Measurements from ENCODE around the gene GADD45B. TPM values are rescaled to one million over a fixed set of nuclear protein-coding genes. Genes with fewer than 3 reads are reported as not detected.

GADD45B gene, protein sequence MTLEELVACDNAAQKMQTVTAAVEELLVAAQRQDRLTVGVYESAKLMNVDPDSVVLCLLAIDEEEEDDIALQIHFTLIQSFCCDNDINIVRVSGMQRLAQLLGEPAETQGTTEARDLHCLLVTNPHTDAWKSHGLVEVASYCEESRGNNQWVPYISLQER
- total RNA-seq = 61.3 and 75.9 TPM in 2 replicates
- 249 and 267 TPM in 2 replicates for polyA plus RNA-seq
- 162 and 222 TPM in 2 replicates for polyA plus RNA-seq (2011; cell fraction: cytosol; rRNA removed)
- polyA plus RNA-seq (2011; cell fraction: nucleus; rRNA removed) = 291 and 446 TPM in 2 replicates
- polyA plus RNA-seq (2012) = 38.1 and 69.3 TPM in 2 replicates
- polyA minus RNA-seq = 101 and 128 TPM in 2 replicates
- 61.3 TPM for polyA minus RNA-seq (2011; cell fraction: cytosol; rRNA and poly(A)+ RNA removed)
- polyA minus RNA-seq (2011; cell fraction: nucleus; rRNA and poly(A)+ RNA removed) = 110 and 238 TPM in 2 replicates
- percentile 97 among the genes with signal in this experiment for Bru-seq, nascent RNA
- BruChase-seq, experiment 1, labeled RNA remaining after a 6-hour chase = percentile 84 among the genes with signal in this experiment
- BruChase-seq, experiment 2, labeled RNA remaining after a 2-hour chase = percentile 89 among the genes with signal in this experiment
- long read RNA-seq, transcript GADD45B-201 (4 exons, 1,373 nt) = major isoform, 50 of 64 reads
- long read RNA-seq, partial matches to known transcripts = 2 of 64 reads
- long read RNA-seq, other reads (novel, unspliced or antisense) = 8 of 64 reads

DNA sequence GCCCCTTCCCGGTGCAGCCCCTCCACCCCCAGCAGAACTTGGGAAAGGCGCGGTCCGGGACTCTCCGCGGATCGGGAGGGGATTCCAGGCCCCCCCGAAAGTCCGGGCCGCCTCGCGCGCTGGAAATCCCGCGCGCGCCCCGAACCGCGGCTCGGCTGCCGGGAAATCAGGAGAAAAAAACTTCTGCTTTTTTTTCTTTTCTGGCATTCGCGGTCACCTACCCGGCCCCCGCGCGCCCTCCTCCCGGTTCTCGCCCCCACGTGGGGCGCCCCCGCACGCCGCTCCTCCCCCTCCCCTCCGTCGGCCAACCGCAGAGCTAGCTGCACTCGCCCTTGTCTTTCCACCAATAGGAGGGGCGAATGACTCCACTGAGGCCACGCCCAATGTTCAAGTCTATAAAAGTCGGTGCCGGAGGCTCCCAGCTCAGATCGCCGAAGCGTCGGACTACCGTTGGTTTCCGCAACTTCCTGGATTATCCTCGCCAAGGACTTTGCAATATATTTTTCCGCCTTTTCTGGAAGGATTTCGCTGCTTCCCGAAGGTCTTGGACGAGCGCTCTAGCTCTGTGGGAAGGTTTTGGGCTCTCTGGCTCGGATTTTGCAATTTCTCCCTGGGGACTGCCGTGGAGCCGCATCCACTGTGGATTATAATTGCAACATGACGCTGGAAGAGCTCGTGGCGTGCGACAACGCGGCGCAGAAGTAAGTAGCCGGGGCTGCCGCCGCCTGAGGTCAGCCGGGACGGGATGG lies at the start of gene GADD45B:
Gene GADD45B, plus strand, starts transcription at position 426 of the 749 bp plus-strand sequence. Its CDS starts 232 bp downstream, at position 658.
- TF ChIP-seq POLR2A (IDR thresholded peaks at IDR 0.05; ENCODE audit: low read depth, low read length) (peak; percentile 100), FOS (IDR thresholded peaks at IDR 0.05; ENCODE audit: borderline replicate concordance, insufficient read depth, low read length) (no peak), EZH2 (IDR thresholded peaks at IDR 0.05; ENCODE audit: borderline replicate concordance, low read depth, low read length, severe bottlenecking) (no peak), POLR2AphosphoS5 (IDR thresholded peaks at IDR 0.05; ENCODE audit: insufficient read depth, low read depth, low read length) (peak; percentile 100), MYC (IDR thresholded peaks at IDR 0.05; ENCODE audit: low read depth, low read length) (no peak), GATA2 (IDR thresholded peaks at IDR 0.05; ENCODE audit: insufficient read depth, insufficient read length, low read depth, low read length) (no peak)
- TF ChIP-seq, protein P1, sequence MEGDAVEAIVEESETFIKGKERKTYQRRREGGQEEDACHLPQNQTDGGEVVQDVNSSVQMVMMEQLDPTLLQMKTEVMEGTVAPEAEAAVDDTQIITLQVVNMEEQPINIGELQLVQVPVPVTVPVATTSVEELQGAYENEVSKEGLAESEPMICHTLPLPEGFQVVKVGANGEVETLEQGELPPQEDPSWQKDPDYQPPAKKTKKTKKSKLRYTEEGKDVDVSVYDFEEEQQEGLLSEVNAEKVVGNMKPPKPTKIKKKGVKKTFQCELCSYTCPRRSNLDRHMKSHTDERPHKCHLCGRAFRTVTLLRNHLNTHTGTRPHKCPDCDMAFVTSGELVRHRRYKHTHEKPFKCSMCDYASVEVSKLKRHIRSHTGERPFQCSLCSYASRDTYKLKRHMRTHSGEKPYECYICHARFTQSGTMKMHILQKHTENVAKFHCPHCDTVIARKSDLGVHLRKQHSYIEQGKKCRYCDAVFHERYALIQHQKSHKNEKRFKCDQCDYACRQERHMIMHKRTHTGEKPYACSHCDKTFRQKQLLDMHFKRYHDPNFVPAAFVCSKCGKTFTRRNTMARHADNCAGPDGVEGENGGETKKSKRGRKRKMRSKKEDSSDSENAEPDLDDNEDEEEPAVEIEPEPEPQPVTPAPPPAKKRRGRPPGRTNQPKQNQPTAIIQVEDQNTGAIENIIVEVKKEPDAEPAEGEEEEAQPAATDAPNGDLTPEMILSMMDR (IDR thresholded peaks at IDR 0.05; ENCODE audit: extremely low read depth in 1 of 2, insufficient read depth in 1 of 2, low read depth in 1 of 2, low read length in 2 of 2) = no peak
- Histone ChIP-seq H2AFZ (ENCODE audit: low read depth, low read length) (peak within 1 kb of the TSS; percentile 26), H3K36me3 (ENCODE audit: control insufficient read depth in 2 of 2, extremely low read depth in 1 of 2, insufficient read depth in 2 of 2, low read length in 2 of 2) (peaks cover 5 to 7% of the 10 kb centered on the region in 2 experiments), H3K4me3 (replicated peaks in 1 of 3; ENCODE audit: insufficient read depth in 1 of 3, low read depth in 1 of 3, low read length in 3 of 3) (peak within 1 kb of the TSS; percentile 83 to 89 (median 89)), H4K20me1 (replicated peaks; ENCODE audit: control insufficient read depth, extremely low read depth, insufficient read depth, low read length) (no peaks in the 10 kb centered on the region), H3K4me2 (ENCODE audit: insufficient read depth, low read length) (peak within 1 kb of the TSS; percentile 83), H3K9me3 (replicated peaks; ENCODE audit: control insufficient read depth, insufficient read depth, low read length) (no peaks in the 10 kb centered on the region), H3K27me3 (ENCODE audit: control insufficient read depth in 2 of 2, insufficient read depth in 2 of 2, low read length in 2 of 2) (no peaks in the 10 kb centered on the region), H3K4me1 (ENCODE audit: control insufficient read depth, extremely low read depth, insufficient read depth, low read length) (peaks cover 19% of the 10 kb centered on the region), H3K79me2 (ENCODE audit: control insufficient read depth, insufficient read depth, low read length) (peaks cover 34% of the 10 kb centered on the region), H3K27ac (ENCODE audit: insufficient read depth, low read depth, low read length) (peak within 1 kb of the TSS; percentile 90), H3K9me1 (replicated peaks; ENCODE audit: control insufficient read depth, extremely low read depth, insufficient read depth, low read length) (no peaks in the 10 kb centered on the region), H3K9ac (replicated peaks; ENCODE audit: extremely low read depth, insufficient read depth, low read length) (peak within 1 kb of the TSS; percentile 95)
- dilution Hi-C loops (cut with MboI; ENCODE audit: extremely low pct_ligation_motif_present, low sequenced_read_pairs) = no loop called here
- POLR2A ChIA-PET = interaction anchor here (0.5 to 5.5 kb wide), 50 partner anchors 8 to 474 kb away, joined by 3 to 253 read pairs (median 9); partner anchors contain the start of genes AP3D1, LMNB2, SGTA and TIMM13
- intact Hi-C loops (cut with micrococcal nuclease) = loop anchor here (1.0 to 2.0 kb wide), 3 partner anchors 15 to 67 kb away; no protein-coding TSS in a partner anchor
- peak; percentile 97 for FAIRE-seq
- DNase-seq (ENCODE audit: low read depth, low spot score) = peak; percentile 98
- BruUV-seq (replicated peaks) = no TSS peak
- CTCF ChIA-PET = interaction anchor here (0.8 to 11.2 kb wide), 15 partner anchors 9 to 161 kb away, joined by 3 to 209 read pairs (median 5); partner anchors contain the start of gene LMNB2

Measured in endothelial cell of umbilical vein (primary cell).